ENCODE results near the gene RANBP1.

RANBP1 gene

DNA sequence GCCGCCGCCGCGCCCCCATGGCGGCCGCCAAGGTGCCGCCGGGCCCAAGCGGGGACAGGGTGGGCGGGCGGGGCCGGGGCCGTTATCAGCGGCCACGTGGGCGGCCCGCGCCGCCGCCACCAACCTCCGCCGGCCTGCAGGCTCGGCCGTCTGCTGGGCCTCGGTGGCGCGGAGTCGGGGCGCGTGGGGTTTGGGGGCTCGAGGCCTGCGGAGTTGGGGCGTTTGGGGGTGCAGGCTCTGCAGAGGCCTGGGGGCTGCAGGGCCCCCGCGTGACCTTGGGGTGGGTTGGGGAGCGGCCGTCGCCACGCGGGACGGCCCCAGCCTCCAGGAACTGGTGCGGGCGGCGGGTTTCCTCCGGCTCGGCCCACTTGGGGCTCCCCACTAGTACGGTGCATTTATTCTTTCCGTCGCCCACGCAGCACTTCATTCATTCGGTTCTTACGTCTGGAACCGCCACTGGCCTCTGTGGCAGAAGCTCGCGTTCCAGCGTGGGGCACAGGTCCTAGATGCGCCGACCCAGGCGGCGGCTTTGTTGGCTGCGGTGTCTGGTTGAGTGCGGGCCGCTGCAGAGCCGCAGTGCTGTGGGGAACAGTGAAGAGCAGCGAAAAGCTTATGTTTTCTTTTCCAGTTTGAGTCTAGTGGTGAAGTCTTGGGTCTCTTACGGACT is 1.9 kb downstream of the RANBP1 start:
- in situ Hi-C loops (cut with MboI; ENCODE audit: low pct_unique_long_range_greater_than_20kb, low sequenced_read_pairs): no loop called here

DNA sequence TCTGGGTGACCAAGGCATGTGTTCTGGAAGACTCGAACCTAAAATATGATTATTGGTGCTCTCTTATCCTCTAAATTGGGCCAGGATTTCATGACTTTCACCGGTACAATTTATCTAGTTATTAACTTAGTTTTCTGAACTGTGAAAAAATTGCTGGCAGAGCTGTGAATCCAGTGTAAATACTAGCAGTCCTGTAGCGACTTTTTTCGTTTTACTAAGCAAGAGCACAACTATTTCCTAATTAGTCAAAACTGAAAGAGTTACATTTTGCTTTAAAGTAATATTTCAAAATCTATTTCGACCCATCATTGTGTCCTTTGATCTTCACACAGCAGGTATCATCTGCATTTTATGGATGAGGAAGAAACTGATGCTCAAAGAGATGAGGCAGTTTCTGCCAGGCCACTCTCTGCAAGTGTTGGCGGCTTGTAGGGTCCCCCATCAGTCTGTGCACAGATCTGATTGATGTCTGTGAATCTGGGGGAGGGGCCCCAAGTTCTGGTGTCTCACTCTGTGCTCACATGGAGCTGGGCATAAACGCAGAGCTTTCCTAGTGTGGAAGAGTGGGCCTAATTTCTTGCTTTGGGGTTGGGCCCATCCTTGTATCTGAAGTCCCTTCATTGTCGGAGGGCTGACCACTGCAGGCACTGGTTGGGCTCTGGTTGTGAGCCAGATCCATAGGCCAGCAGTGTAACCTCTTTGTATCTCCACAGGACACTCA is 2.6 kb downstream of the RANBP1 start:
- in situ Hi-C loops (cut with MboI; ENCODE audit: low pct_unique_long_range_greater_than_20kb, low sequenced_read_pairs): no loop called here
- no peak for DNase-seq

More for the DNA sequence above, 1.9 kb downstream of the RANBP1 start:
- DNase-seq: no peak

DNA sequence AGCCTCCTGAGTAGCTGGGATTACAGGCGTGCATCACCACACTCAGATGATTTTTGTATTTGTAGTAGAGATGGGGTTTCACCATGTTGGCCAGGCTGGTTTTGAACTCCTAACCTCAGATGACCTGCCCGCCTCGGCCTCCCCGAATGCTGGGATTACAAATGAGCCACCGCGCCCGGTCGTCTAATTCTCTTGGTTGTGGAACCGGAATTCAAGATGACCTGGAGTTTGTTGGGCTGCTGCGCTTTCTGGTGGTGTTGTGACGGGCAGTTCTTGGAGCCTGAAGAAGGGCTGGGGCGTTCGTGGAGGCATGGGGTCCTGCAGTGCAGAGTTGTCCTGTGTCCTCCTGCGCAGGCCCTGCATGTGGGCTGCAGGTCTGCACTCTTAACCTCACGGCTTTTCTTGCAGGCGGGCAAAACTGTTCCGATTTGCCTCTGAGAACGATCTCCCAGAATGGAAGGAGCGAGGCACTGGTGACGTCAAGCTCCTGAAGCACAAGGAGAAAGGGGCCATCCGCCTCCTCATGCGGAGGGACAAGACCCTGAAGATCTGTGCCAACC is 6.0 kb downstream of the RANBP1 start:
- in situ Hi-C loops (cut with MboI; ENCODE audit: low pct_unique_long_range_greater_than_20kb, low sequenced_read_pairs): no loop called here
- no peak for DNase-seq

DNA sequence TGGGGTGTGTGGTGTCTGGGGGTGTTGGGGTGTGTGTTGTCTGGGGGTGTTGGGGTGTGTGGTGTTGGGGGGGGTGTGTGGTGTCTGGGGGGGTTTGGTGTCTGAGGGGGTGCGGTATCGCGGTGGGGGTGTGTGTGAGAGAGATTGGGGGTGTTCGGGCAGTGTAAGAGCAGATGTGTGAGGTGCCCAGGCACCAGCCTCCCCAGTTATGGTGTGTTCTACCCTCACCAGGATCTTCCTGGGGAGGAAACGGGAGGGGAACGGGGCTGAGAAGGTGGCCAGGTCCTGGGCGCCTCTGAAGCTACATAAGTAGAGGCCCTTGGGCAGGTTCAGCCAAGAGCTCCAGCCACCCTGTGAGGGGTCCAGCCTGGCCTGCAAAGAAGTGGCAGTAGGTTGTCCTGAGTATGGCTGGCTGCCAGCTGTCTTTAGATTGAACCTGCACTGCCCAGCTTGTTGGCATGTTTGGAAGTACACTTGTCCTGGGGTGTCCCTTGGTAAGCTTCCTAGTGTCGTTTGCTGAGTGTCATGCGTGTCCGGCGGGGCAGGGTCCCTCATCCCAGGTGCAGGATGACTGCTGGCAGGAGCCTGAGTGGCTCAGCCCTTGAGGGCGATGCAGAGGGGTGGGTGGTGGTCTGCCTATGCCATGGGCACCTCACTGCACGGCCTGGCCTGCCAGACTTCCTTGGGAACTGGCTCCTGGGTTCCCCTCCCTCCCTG is 7.6 kb downstream of the RANBP1 start:
- in situ Hi-C loops (cut with MboI; ENCODE audit: low pct_unique_long_range_greater_than_20kb, low sequenced_read_pairs): no loop called here
- no peak for DNase-seq

DNA sequence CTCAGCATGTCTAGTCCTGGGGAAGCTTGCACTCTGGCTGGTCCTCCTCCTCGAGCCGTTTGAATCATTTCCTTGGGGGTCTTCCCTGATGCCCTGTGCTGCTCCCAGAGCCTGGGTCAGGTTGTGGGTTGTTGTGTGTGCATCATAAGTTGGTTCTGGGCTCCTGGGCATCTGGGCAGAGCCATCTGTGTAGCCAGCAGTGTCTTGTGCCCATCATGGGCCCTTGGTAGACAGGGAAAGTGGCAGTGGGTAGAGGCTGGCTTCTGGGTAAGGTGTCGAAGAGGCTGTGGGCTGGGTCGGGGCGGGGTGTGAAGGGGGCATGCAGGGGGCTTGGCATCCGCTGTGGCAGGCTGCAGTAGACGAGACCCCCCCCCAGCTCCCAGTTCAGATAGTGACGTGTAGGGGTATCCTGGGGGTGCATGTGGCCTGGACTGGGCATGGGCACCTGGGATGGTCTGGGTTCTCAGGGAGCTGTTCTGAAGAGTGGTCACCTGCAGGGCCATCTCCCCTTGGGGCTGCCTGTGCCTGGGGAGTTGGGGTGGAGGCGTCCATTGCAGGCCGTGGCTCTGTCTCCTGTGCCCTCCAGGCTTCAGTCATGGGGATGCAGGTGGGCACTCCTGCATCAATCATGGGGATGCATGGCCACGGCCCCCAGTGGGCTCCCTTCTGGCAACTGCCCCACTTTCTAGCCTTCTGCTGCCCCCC is 8.3 kb downstream of the RANBP1 start:
- DNase-seq: no peak
- in situ Hi-C loops (cut with MboI; ENCODE audit: low pct_unique_long_range_greater_than_20kb, low sequenced_read_pairs): no loop called here

DNA sequence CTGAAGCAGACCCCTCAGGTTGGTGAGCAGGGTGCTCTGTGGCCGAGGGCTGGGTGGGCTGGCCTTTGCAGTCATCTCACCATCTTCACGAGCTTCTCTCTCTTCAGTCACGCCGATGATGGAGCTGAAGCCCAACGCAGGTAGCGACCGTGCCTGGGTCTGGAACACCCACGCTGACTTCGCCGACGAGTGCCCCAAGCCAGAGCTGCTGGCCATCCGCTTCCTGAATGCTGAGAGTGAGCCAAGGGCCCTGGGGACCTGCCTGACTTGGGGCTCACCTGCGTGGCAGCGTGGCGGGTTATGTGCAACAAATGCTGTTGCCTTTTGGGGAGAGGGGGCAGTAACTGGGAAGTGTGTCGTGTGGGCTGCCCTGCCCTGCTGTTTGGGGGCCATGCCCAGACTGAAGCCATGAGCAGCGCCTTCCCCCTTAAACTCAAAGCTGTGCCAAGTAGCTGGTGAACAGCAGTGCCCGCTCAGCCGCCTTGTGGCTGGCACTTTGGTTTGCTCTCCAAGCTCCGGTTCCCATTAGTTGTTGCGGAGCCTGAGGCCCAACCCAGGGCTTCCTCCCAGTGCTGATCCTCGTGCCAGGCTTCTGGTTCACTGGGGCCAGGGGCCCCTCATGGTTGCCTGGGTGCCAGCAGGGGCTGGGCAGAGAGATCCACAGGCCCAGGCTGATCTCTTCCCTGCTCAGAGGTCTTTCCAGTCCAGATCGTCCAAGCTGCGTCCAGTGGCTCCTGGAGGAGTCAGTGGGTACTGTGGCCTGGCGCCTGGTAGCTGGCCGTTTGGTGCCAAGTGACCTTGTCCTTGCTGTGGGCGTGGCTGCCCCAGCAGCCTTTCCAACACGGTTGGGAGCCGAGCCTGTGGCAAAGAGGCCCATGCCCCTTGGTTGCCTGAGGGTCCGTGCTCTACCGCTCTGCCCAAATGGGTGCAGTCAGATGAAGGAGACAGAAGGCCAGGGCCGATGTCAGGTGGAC is 9.6 kb downstream of the RANBP1 start:
- DNase-seq: no peak
- in situ Hi-C loops (cut with MboI; ENCODE audit: low pct_unique_long_range_greater_than_20kb, low sequenced_read_pairs): no loop called here

DNA sequence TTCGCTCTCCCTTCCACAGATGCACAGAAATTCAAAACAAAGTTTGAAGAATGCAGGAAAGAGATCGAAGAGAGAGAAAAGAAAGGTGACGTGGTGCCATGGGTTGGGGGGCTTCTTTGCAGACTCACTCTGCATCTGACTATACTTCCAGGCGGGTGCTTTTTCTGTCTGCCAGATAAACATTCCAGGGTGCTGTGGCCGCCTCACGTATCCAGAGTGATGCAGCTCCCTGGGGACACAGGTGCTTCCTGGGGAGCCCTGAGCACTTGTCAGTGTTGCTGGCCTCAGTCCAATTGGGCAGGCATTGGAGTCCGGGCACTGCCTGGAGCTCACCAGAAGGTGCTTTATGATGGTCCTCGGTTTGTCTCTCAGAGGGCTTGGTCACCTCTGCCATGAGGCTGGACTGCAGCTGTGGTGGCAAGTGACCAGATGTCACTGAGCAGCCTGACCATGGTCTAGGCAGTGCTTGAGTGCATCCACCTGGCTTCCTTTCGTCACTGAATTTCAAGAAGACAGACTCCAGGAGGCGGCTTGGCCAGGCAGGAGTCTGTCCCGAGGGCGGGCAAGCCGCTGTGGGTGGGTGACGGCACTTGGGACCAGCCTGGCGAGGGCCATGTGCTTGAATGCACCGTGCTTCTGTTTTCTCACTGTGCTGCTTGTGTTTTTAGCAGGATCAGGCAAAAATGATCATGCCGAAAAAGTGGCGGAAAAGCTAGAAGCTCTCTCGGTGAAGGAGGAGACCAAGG is 10.6 kb downstream of the RANBP1 start:
- no peak for DNase-seq
- in situ Hi-C loops (cut with MboI; ENCODE audit: low pct_unique_long_range_greater_than_20kb, low sequenced_read_pairs): no loop called here

DNA sequence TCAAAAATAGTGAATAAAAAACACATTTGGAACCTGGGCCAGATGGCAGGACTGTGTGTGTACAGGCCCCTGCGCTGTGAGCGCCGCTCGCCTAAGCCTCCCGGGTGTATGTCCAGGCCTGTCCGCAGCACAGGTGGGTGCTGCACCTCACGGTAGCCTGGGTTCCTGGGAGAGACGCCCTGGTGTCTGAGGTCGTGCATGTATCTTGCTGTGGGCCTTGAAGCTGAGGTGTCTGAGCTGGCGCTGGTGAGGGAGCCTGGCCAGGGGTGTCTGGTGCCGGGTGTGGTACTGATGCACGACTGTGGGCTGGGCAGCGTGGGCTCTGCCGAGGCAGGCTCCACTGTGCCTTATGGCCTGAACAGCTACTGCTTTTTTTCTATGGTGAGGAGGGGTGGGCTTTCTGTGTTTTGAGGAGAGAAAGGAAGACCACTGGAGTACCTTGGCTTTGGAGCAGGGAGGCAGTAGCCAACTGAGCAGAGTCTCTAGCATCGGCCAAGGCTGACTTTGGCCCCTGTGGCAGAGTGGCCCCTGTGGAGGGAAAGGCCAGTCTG is 11.5 kb downstream of the RANBP1 start:
- in situ Hi-C loops (cut with MboI; ENCODE audit: low pct_unique_long_range_greater_than_20kb, low sequenced_read_pairs): no loop called here
- DNase-seq: no peak

DNA sequence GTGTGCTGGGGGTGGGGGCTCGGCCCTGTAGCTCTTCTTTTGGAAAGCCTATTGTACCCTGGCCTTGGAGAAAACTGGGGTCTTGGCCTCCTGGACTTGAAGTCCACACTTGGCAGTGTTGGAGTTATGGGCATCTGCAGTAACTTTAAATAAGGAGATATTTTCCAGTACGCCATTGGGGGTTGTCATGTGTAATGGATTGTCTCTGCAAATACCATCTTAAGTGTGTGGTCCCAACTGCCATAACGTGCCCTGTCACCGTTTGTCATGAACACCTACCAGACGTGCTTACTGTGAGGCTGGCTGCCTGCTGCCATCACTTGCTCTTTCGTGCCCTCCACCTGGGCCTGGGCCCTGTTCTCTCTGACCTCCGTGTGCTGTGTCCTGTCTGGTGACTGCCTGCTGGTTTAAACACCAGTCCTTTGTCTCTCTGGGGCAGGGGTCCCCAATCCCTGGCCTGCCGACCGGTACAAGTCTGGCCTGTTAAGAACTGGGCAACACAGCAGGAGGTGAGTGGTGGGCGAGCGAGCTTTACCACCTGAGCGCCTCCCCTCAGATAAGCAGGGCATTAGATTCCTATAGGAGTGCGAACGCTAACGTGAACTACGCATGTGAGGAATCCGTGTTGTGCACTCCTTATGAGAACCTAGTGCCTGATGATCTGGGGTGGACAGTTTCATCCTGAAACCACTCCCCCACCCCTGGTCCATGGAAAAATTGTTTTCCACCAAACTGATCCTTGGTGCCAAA is 12.1 kb downstream of the RANBP1 start:
- no peak for DNase-seq
- in situ Hi-C loops (cut with MboI; ENCODE audit: low pct_unique_long_range_greater_than_20kb, low sequenced_read_pairs): no loop called here

DNA sequence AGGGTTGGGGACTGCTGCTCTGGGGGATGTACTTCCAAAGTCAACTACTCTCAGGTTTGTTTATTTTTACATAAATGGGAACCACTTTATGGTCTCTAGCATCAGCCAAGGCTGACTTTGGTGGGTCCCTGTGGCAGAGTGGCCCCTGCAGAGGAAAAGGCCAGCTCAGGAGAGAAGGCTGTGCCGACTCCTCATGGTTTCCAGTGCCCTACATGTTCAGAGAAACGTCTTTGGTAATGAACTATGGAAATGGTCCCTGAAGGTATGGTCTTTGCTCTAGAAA is 12.7 kb downstream of the RANBP1 start:
- DNase-seq: no peak
- in situ Hi-C loops (cut with MboI; ENCODE audit: low pct_unique_long_range_greater_than_20kb, low sequenced_read_pairs): no loop called here

DNA sequence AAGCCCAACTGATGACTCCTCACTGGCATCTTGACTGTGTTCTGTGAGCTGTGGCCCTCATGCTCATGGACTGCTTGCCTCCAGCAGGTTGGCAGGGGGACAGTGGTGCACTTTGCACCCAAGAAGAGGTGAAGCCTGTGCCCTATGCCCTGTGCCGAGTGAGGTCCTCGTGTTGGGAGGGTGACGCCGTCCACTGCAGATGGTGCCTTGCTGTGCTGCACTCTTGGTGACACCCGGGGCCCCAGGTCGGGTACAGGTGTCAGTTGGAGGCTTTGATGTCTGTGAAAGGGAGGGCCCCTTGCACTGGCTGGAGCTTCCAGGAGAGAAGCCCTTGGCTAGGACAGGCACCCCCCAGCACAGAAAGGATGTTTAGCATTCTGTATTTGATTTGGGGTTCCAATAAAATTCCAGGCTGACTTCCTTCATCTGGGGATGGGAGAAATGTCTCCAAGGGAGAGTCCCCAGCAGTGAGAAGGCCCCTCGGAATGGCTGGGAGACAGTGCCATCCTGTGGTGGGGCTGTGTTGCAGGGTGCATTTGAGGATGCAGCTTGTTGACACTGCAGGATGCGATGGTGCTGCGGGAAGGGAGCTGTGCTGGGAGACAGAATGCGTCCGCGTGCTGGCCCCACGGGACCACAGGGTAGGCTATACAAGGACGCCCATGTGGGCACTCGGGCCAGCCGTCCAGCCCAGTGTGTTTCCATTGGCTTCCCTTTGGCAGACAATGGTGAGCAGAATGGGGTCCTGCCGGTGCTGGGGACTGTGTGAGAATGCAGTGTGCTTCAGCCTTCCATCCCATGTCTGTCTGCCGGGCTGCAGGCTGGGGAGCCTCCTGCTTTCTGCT is 13.2 kb downstream of the RANBP1 start:
- DNase-seq: peak; percentile 58
- in situ Hi-C loops (cut with MboI; ENCODE audit: low pct_unique_long_range_greater_than_20kb, low sequenced_read_pairs): no loop called here

DNA sequence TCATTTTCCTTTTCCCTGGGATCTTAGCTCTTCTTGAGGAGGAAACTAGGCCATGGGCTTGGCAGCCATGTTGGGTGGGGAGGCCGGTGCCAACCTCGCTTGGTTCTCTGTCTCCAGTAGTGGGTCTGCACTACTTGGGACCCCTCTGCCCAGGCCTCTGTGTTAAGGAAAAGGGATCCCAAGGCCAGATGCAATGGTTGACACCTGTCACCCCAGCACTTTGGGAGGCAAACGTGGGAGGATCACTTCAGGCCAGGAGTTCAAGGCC is 13.8 kb downstream of the RANBP1 start:
- no peak for DNase-seq
- in situ Hi-C loops (cut with MboI; ENCODE audit: low pct_unique_long_range_greater_than_20kb, low sequenced_read_pairs): no loop called here

DNA sequence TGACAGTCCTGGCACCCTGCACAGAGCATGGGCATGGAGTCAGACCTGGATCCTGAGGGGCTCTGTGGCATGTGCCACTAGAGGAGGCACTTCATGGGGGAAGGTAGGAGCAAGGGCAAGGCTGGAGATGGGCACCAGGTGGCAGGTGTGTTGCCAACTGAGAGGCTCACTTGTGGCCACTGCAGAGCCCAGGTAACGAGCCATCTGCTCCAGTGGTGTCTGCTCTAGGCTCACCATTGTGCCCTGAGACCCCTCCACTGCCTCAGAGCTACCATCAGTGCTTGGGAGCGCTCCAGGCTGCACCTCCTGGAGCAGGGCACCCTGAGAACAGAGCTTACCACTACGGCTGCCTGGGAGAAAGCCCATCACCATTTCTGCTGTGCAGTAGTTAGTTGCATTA is 14.4 kb downstream of the RANBP1 start:
- in situ Hi-C loops (cut with MboI; ENCODE audit: low pct_unique_long_range_greater_than_20kb, low sequenced_read_pairs): no loop called here
- no peak for DNase-seq

DNA sequence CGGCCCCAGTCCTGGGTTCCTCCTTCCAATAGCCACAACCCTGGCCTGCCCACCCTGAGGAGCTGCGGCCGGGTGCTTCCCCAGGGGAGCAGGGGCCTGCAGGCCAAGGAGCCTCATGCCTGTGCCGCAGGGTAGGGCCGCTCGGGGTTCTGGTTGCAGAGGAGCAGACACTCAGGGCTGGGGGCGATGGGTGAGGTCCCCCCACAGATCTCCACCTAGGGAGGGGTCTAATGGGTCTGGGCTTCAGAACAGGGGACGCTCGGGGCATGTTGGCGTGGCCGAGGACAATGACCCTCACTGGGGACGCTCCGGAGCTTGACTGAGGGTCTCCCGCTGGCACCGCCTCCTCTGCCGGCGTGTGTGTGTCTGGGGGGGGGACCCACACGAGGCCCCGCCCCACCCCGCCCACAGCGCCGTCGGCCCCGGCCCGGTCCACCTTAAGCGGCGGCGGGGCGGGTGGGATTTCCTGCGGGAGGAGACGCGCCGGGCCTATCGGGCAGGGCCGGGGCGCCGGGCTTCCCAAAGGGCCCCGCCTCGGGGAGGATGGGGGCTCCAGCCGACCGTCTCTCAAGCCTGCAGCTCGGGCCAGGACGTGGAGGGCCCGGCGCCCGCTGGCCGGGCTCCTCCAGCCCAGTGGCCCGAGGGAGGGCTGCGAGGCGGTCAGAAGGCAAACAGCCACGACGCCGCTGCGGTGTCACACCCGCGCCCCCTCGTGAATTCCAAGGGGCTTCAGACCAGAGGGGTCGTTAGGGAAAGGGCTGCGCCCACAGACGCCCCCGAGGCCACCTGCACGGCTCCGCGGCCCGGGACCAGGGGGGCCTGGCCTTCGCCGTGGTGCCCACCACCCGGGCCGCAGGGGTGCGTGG is 15.1 kb downstream of the RANBP1 start:
- DNase-seq: peak; percentile 57
- in situ Hi-C loops (cut with MboI; ENCODE audit: low pct_unique_long_range_greater_than_20kb, low sequenced_read_pairs): no loop called here

DNA sequence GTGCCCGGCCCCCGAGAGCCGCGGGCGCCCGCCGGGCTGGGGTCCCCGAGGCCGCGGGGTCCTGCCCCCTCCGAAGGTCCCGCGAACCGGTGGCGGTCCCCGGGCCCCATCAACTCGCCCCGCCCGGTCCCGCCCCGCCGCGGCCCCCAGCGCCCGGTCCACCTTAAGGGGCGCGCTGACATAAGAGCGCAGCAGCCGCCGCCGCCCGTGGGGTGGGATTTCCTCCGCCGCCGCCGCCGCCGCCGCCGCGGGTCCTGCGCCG is 15.6 kb downstream of the RANBP1 start, which contains the start of gene ZDHHC8:
TSS of gene ZDHHC8 (plus strand) at position 208 of the 262 bp plus-strand sequence. CDS start 144 bp downstream, outside the sequence.
- DNase-seq: no peak
- in situ Hi-C loops (cut with MboI; ENCODE audit: low pct_unique_long_range_greater_than_20kb, low sequenced_read_pairs): no loop called here

Data from KBM-7 (cell line).